ENCODE measurements around the gene MTCL3.

The MTCL3 gene

GRCh38 chr6:127477658-127478057 is 41.5 kb downstream of the MTCL3 start:
- intact Hi-C loops (cut with DNase I): no loop called here
- no peak for DNase-seq (ENCODE audit: low spot score)

- intact Hi-C loops (cut with DNase I): no loop called here
- peak; percentile 78 for DNase-seq (ENCODE audit: low spot score)
Measured at GRCh38 chr6:127475823-127476176, 43.3 kb downstream of the MTCL3 start.

DNA sequence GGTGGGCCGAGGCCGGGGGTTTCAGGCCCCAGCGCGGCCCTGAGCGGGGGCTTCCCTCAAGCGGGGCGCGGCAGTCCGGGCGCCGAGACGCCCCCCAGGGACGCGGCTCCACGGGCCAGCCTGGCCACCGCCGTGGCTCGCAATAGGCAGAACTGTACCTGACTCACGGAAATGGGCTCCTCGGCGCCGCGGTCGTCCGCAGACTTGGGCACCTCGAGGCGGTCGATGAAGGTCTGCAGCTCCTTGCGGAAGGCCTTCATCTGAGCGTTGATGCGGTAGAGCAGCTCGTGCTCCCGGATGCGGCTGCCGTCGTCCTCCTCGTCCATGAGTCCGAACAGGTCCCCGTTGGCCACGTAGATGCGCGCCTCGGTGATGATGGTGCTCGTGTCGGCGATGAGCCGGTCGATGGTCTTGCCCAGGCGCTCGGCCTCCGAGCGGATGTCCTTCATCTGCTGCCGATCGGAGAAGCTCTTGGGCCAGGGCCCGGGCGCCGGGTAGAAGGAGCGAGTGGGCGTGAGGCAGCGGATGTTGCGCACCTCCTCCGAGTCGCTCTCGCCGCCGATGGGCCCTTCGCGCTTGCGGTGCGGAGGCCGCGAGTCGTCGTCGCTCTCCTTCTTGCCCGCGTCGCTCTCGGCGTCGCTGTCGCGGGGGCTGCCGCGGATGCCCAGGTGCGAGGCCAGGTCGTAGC is 43.9 kb downstream of the MTCL3 start:
- peak; percentile 76 for DNase-seq (ENCODE audit: low spot score)
- intact Hi-C loops (cut with DNase I): no loop called here

GRCh38 chr6:127471379-127472255 is 47.5 kb downstream of the MTCL3 start:
- no peak for DNase-seq (ENCODE audit: low spot score)
- intact Hi-C loops (cut with DNase I): no loop called here

GRCh38 chr6:127468936-127469335 is 50.2 kb downstream of the MTCL3 start:
- no peak for DNase-seq (ENCODE audit: low spot score)
- intact Hi-C loops (cut with DNase I): loop anchor here in 1 of 2 donors (10.0 kb wide), 1 partner anchor 66 kb away; no protein-coding TSS in a partner anchor

DNA sequence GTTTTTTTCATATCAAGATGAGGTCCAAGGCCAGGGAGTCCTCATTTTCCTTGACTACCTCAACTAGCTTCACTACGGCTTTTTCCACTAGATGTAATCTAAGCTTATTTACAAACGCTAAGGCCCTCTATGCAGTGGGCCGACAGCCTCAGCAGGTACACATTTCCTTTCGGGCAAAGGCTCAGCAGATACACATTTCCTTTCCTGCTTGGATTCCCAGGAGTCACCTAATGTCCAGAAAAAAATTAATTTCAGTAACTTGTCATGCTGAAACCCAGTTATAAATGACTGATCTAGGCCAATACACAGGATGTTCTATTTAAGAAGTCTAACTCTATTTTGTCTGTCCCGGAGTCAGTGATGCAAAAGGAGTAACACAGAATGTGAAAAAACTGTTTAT is 52.7 kb downstream of the MTCL3 start:
- intact Hi-C loops (cut with DNase I): loop anchor here in 1 of 2 donors (10.0 kb wide), 1 partner anchor 68 kb away; no protein-coding TSS in a partner anchor

GRCh38 chr6:127464881-127465459 is 54.2 kb downstream of the MTCL3 start:
- DNase-seq (ENCODE audit: low spot score): peak; percentile 87
- intact Hi-C loops (cut with DNase I): loop anchor here in 1 of 2 donors (10.0 kb wide), 1 partner anchor 70 kb away; no protein-coding TSS in a partner anchor

More for the DNA sequence above, 52.7 kb downstream of the MTCL3 start:
- DNase-seq (ENCODE audit: low spot score): no peak

DNA sequence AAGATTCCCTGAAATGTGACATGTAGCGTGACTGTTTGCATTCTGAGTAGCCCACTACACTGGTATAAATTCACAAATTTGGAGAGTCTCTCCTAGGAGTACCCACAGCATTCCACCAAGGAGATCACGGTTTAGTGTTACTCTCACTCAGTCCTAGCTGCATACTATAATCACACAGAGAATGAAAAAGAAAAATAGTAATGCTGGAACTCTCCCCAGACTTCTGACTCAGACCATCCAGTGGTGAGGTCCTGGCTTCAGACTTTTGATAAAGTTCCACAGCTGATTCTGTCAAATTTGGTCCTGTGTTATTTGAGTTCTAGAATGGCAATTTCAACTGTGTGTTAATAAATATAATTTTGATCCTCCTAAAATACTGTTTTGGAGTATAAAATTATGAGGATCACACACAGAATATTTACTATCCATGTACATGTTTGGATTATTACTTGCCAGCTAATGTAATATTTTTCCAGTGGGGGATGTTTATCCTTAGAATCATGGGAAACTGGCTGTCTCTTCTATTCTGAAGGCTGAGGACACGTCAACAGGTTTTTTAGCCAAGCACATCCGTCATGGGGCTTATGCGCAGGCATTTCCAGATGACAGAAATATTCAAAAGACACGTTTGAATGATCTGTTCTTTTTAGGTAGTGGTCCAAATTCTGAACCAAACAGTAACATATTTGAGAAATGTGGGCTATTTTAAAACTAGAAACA is 54.8 kb downstream of the MTCL3 start:
- DNase-seq (ENCODE audit: low spot score): no peak
- intact Hi-C loops (cut with DNase I): loop anchor here in 1 of 2 donors (10.0 kb wide), 1 partner anchor 70 kb away; no protein-coding TSS in a partner anchor

DNA sequence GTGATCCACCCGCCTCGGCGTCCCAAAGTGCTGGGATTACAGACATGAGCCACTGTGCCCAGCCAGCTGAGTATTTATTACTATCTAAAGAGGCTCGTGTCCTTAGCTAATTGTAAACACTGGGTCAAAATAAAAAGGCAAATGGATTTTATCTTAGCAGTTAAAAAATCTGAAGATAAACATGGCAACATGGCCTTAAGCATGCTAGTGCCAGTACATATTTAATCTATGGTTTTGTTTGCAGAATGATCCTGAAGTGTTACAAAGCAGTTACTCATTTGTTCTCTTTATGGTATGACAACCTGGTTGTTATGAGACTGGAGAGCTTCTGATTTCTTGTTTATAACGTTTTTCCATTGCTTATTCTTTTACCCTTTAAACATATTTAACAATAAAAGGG is 56.1 kb downstream of the MTCL3 start:
- DNase-seq (ENCODE audit: low spot score): no peak
- intact Hi-C loops (cut with DNase I): loop anchor here in 1 of 2 donors (10.0 kb wide), 1 partner anchor 72 kb away; no protein-coding TSS in a partner anchor

DNA sequence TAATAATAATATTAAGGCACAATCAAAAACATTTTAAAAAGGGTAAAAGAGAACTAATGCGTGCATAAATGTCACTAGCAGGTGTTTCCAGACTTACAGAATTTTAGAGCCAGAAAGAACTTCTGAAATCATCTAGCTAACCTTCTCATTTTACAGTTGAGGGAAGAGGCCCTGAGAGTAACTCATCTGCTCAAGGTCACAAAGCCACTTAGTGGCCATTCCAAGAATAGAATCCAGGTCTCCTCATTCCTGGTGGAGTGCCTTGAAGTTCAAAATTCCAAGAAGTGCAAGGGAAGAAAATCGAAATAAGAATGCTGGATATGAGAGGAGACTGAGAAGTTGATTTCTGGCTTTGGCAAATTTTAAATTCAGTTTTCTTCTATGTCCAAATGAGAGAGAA is 56.8 kb downstream of the MTCL3 start:
- DNase-seq (ENCODE audit: low spot score): no peak
- intact Hi-C loops (cut with DNase I): loop anchor here in 1 of 2 donors (10.0 kb wide), 1 partner anchor 72 kb away; no protein-coding TSS in a partner anchor

DNA sequence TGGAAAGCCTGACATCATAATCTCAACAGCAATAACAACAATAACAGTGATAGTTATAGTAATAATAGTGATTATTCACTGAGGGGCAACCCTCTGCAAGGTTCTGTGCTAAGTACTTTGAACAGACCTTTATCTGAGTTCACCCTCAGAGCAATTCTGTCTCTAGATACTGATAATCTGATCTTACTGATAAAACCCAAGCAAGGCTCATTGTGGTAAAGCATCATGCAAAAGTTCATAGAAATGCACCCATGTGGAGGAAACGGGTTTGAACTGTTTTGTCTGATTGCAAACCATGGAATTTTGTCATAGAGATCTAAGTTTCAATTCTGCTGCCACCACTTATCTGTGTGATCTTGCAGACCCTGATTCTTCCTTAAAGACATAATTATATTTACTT is 58.7 kb downstream of the MTCL3 start:
- intact Hi-C loops (cut with DNase I): loop anchor here in 1 of 2 donors (10.0 kb wide), 1 partner anchor 74 kb away; no protein-coding TSS in a partner anchor
- no peak for DNase-seq (ENCODE audit: low spot score)

DNA sequence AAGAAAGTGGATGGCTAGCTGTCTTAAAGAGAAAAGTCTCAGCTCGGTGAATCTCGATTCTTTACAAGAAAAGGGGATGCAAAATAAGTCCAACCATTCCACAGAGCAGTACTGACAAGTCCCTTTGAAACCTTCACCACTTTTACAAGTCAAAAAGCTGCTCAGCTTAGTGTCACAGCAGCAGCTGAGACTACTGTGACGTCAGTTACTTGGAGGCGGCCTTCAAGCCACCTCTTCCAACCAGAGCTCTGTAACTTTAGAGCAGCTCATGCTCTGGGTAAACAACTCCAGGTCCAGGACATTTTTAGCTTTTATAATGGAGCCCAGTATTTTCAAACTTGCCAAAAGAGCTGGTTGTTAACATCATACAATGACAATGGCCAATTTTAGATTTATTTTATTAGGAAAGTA is 59.9 kb downstream of the MTCL3 start, which contains the start of gene KIAA0408:
TSS of gene KIAA0408 (minus strand) at position 159 of the 411 bp plus-strand sequence. CDS start 5,408 bp downstream, outside the sequence.
- DNase-seq (ENCODE audit: low spot score): peak; percentile 83
- intact Hi-C loops (cut with DNase I): no loop called here

DNA sequence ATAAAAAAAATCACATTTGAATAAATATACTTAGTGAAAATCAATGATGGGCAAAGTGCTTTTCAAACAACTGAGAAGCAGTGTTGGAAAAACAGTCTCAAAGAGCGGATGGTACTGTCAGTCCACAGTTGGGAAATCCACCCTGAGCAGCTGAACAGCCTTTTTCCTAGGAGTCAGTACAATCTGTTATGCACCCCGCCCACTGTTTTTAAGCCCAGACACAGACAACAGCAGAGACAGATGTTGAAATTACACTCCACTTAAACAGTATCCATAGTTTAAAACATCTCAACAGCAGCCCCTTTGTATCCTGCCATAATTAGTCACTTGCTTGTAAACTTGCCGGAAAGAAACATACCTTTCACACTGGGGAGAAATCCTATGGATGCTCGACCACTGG is 60.3 kb downstream of the MTCL3 start:
- intact Hi-C loops (cut with DNase I): no loop called here
- DNase-seq (ENCODE audit: low spot score): no peak

- no peak for DNase-seq (ENCODE audit: low spot score)
- intact Hi-C loops (cut with DNase I): no loop called here
Measured at GRCh38 chr6:127458222-127458621, 60.9 kb downstream of the MTCL3 start.

DNA sequence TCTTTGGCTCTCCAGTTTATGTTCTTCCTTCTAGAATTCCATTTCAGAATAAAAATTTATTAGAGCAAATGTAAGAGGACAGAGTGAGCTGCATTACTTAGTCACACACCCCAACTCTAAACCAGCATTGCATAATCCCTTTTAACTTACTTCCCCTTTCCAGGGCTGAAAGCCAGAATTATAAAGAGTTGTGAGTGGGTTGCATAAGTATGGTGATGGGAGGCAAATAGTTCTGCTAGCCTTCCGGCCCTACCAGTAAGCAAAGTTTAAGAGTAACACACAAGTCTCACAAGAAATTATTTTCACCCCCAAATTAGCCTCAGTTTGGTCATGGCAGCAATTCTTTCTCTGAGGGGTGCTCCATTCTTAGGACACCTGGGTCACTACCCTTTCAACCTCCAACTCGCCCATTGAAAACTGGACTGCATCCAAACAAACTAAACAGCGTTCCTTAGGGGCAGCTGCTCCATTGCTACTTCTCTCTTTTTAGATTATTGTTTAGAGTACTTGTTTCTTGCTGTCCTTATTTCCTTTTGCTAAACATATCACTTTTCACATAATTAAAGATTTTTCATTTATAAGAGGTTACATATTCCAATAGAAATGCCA is 61.6 kb downstream of the MTCL3 start:
- DNase-seq (ENCODE audit: low spot score): no peak
- intact Hi-C loops (cut with DNase I): no loop called here

- intact Hi-C loops (cut with DNase I): no loop called here
- DNase-seq (ENCODE audit: low spot score): no peak
Measured at GRCh38 chr6:127456465-127456864, 62.7 kb downstream of the MTCL3 start.

DNA sequence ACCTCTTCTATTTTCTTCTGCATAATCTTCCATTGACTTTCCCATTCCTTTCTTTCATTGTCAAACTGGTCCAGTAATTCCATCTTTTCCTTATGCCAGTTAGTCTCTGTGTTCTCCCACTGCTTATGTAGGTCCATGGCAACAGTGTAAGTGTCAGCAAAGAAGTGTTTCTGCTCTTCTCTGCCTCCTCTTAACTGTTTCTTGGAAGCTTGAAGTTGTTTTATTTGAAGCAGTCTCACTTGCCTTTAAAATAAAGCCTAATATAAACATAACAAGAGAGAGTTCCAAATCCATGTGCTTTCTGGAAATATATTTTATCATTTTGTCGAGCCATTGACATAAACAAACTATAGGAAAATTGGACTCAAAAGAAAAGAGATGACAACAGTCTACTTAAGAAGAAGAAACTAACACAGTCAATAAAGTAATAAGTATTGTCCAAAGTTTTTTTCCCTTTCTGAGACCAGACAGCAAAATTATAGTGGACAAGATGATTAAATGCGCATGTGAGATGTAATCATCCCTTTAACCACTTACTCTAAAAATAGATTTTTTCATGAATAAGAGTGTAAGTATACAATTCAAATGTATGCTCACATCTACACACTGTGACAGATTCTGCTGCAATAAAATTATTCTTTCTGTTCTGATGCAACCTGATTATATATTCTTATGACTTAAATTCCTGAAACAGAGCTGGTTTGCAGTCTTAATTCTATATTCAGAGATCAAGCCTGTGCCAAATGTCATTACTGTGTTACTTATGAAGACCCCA is 65.1 kb downstream of the MTCL3 start:
- intact Hi-C loops (cut with DNase I): no loop called here
- DNase-seq (ENCODE audit: low spot score): no peak

DNA sequence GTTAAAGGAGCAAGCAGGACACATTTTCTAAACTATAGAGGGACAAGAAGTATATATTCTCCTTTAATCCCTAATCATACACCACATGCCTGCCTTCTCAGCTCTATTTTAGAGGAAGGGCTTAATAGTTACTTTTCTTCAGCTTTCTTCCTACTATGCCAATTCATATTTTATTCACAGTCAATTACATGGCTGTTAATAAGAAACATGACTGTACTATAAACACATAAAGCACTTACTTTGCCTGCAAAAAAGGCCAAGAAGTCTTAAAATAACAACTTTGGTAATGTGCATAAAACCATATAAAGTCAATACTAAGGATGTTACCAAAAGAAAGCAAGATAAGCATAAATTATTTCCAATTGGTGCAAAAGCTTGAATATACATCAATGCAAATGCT is 66.3 kb downstream of the MTCL3 start:
- no peak for DNase-seq (ENCODE audit: low spot score)
- intact Hi-C loops (cut with DNase I): no loop called here

All from posterior vena cava (tissue), 2 donors.